Esophagus squamous epithelium (tissue), 5 donors: ENCODE results near the gene ZCCHC13. TPM values are rescaled to one million over a fixed set of nuclear protein-coding genes. Genes with fewer than 3 reads are reported as not detected.

Experiments used
- DNase-seq: peaks from one replicate; lab custom pipeline; 2025; lab: John Stamatoyannopoulos, UW
- H3K27ac ChIP-seq, 4 donors: fragments of 200-600 bp; sonication (generic); one replicate each; pipeline ENCODE4 v1.5.1; 2016 to 2019; ENCODE audit warnings: mild to moderate bottlenecking in 1 of 4
- H3K27me3 ChIP-seq, 4 donors: fragments of 200-600 bp; sonication (generic); 1 replicate in 3 of 4; 2 replicates in 1 of 4; pipeline versions ENCODE4 v1.5.1 to v1.6.0; 2017 to 2021; ENCODE audit warnings: antibody characterized with exemption in 1 of 4
- H3K36me3 ChIP-seq, 3 donors: fragments of 200-600 bp; sonication (generic); one replicate each; pipeline ENCODE4 v1.5.1; 2016 to 2019
- H3K4me1 ChIP-seq, 3 donors: fragments of 200-600 bp; sonication (generic); one replicate each; pipeline ENCODE4 v1.5.1; 2017 to 2019
- H3K4me3 ChIP-seq, 4 donors: fragments of 200-600 bp; sonication (generic); 1 replicate in 3 of 4; 2 replicates in 1 of 4; pipeline ENCODE4 v1.5.1; 2016 to 2019; ENCODE audit warnings: mild to moderate bottlenecking in 2 of 4, moderate library complexity in 1 of 4
- H3K9me3 ChIP-seq, 3 donors: fragments of 200-600 bp; sonication (generic); one replicate each; pipeline ENCODE4 v1.5.1; 2016 to 2019
- CTCF ChIP-seq, 6 experiments: fragments of 450-650 bp in 4 of 6; fragments of 200-600 bp in 2 of 6; sonication (generic) in 2 of 6; IDR thresholded peaks; one replicate each; pipeline ENCODE4 v1.5.1; 2016 to 2019; ENCODE audit warnings: antibody characterized with exemption in 6 of 6, mild to moderate bottlenecking in 4 of 6, moderate library complexity in 4 of 6
- POLR2A ChIP-seq, 4 donors: fragments of 450-650 bp; IDR thresholded peaks; one replicate each; pipeline ENCODE4 v1.6.1; 2017; ENCODE audit warnings: antibody characterized with exemption in 4 of 4, mild to moderate bottlenecking in 4 of 4, moderate library complexity in 3 of 4
- WGBS, 2 donors: methylation state at CpG; one replicate each; pipeline ENCODE4 v1.1.5; 2018; 5-methylcytosine and 5-hydroxymethylcytosine counted together
- intact Hi-C: fragments of 100-400 bp; cut with DNase I; formaldehyde crosslinking; loops from one replicate; pipeline ENCODE4 v1.15.0; 2022
- total RNA-seq, 4 donors: library from RNA; depleted of rRNA; stranded (reverse); fragments of >200 nt; gene quantifications; one replicate each; pipeline ENCODE4 v1.1.0, GENCODE V29; 2016
- donor health status: DM: yes; HTN: yes; CAD: no.

The ZCCHC13 gene
- total RNA-seq, 4 donors from 2014 or later: not detected

- no peak for DNase-seq
- Histone ChIP-seq H3K27me3 (no peaks in the 10 kb centered on the region), H3K36me3 (peaks cover 0 to 88% (median 0%) of the 10 kb centered on the region in 3 donors), H3K4me3 (no peak overlapping the region), H3K4me1 (no peaks in the 10 kb centered on the region), H3K9me3 (no peaks in the 10 kb centered on the region), H3K27ac (no peak overlapping the region)
- WGBS, 2 donors: 73 to 100% methylated on average over 2 of the region's 2 CpGs
- intact Hi-C loops: no loop called here
- no peak for TF ChIP-seq POLR2A (IDR thresholded peaks at IDR 0.05)
- no peak for TF ChIP-seq CTCF (IDR thresholded peaks at IDR 0.05)
These were observed 31.8 kb upstream of the ZCCHC13 start for GRCh38 chrX:74272230-74272629.

- 76 to 80% methylated on average over 5 of the region's 5 CpGs for WGBS, 2 donors
- Histone ChIP-seq H3K9me3 (no peaks in the 10 kb centered on the region), H3K27me3 (no peaks in the 10 kb centered on the region), H3K4me1 (no peaks in the 10 kb centered on the region), H3K36me3 (peaks cover 0 to 94% (median 0%) of the 10 kb centered on the region in 3 donors), H3K4me3 (no peak overlapping the region), H3K27ac (no peak overlapping the region)
- no peak for DNase-seq
- intact Hi-C loops: no loop called here
- TF ChIP-seq POLR2A (IDR thresholded peaks at IDR 0.05) (no peak), CTCF (IDR thresholded peaks at IDR 0.05) (no peak)
These were observed 29.5 kb upstream of the ZCCHC13 start for GRCh38 chrX:74274516-74274915.

- WGBS, 2 donors: 75 to 77% methylated on average over 2 to 3 of the region's 3 CpGs
- H3K36me3 ChIP-seq: peaks cover 0 to 90% (median 0%) of the 10 kb centered on the region in 3 donors
These were observed 26.7 kb upstream of the ZCCHC13 start for GRCh38 chrX:74277320-74277719.

GRCh38 chrX:74277846-74278245 lies 26.1 kb upstream of the ZCCHC13 start:
- Histone ChIP-seq H3K27ac (no peak overlapping the region), H3K4me3 (no peak overlapping the region), H3K4me1 (peaks cover 0 to 6% (median 0%) of the 10 kb centered on the region in 3 donors), H3K36me3 (peaks cover 0 to 86% (median 0%) of the 10 kb centered on the region in 3 donors), H3K9me3 (no peaks in the 10 kb centered on the region), H3K27me3 (no peaks in the 10 kb centered on the region)
- WGBS, 2 donors: 78 to 100% methylated on average over 1 of the region's 1 CpG
- DNase-seq: no peak
- intact Hi-C loops: no loop called here
- no peak for TF ChIP-seq CTCF (IDR thresholded peaks at IDR 0.05)
- TF ChIP-seq POLR2A (IDR thresholded peaks at IDR 0.05): no peak

More at GRCh38 chrX:74277320-74277719, 26.7 kb upstream of the ZCCHC13 start:
- TF ChIP-seq CTCF (IDR thresholded peaks at IDR 0.05) (no peak), POLR2A (IDR thresholded peaks at IDR 0.05) (no peak)
- Histone ChIP-seq H3K4me1 (peaks cover 0 to under 1% (median 0%) of the 10 kb centered on the region in 3 donors), H3K4me3 (no peak overlapping the region), H3K27ac (no peak overlapping the region), H3K9me3 (no peaks in the 10 kb centered on the region), H3K27me3 (no peaks in the 10 kb centered on the region)
- no peak for DNase-seq
- intact Hi-C loops: no loop called here

GRCh38 chrX:74280759-74281158 lies 23.2 kb upstream of the ZCCHC13 start:
- Histone ChIP-seq H3K27me3 (no peaks in the 10 kb centered on the region), H3K4me1 (peaks cover 0 to 25% (median 0%) of the 10 kb centered on the region in 3 donors), H3K4me3 (no peak overlapping the region), H3K27ac (no peak overlapping the region), H3K36me3 (peaks cover 0 to 74% (median 0%) of the 10 kb centered on the region in 3 donors), H3K9me3 (no peaks in the 10 kb centered on the region)
- no peak for DNase-seq
- intact Hi-C loops: no loop called here
- 56 to 87% methylated on average over 3 of the region's 3 CpGs for WGBS, 2 donors
- TF ChIP-seq POLR2A (IDR thresholded peaks at IDR 0.05) (no peak), CTCF (IDR thresholded peaks at IDR 0.05) (no peak)
